GM21526 (cell line): ENCODE data around the gene CFAP206.

Experiments
- ATAC-seq: cut with Tn5 transposase; IDR thresholded peaks from one replicate; pipeline ENCODE4 v1.9.1; 2021; ENCODE audit warnings: moderate library complexity; ENCODE audit not compliant: unreplicated experiment, low FRiP score

Gene CFAP206

GRCh38 chr6:87504441-87504840 is 96.7 kb downstream of the CFAP206 start:
- ATAC-seq, result no peak
